IPS-NIHi7 (cell line): Measurements from ENCODE around the gene KCNA3.

Experiments used
- DNase-seq: peaks from one replicate; pipeline ENCODE4 v3.0.0; 2012; ENCODE audit warnings: mixed read lengths; ENCODE audit errors: extremely low spot score

Gene KCNA3

DNA sequence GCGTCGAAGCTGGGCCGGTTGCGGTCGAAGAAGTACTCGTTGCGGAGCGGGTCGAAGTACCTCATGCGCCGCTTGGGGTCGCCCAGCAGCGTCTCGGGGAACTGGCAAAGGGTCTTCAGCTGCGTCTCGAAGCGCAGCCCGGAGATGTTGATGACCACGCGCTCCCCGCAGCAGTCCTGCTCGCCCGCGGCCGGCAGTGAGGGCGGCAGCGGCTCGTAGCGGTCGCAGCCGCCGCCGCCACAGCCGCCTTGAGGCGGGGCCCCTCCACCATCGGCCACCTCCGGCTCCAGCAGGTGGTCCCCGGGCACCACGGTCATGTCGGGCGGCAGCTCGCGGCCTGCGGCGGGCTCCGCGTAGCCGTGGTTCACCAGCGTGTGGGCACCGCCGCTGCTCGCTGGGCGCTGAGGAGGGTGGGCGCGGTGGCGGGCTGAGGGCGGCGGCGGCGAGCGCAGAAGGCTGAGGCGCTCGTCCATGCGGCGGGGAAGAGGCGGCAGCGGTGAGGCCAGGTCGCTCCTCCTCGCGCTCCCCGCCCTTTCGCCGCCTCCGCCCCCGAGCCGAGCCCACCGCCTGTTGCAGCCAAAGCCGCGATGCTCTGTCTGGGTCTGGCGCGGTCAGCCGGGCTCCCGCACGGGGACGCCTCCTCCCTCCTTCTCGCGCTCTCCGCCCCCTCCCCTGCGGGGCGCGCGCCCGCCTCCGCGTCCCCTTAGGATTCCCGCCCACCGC, at the start of gene KCNA3:
Gene KCNA3 (minus strand): TSS at position 604 of the 723 bp plus-strand sequence. CDS start 131 bp downstream, at position 473.
- DNase-seq, result peak; percentile 85

DNA sequence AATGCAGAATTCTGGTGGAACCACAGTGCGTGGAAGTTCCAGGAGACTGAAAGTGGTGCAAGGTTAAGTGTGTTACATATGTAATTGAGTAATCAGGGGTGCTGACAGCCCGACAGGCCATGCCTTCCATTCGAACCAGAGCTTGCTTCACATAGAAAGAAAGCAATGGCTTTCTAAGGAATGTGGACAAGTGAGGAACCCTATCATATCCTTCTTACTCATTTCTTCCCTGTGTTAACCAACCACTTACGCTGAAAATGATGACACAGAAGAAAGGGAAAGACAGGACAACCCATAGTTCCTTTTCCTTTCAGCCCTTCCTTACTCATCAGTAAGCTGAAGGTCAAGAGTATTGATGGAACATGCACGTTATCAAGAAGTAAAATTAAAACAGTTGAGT, 48.1 kb upstream of the KCNA3 start:
- no peak for DNase-seq

DNA sequence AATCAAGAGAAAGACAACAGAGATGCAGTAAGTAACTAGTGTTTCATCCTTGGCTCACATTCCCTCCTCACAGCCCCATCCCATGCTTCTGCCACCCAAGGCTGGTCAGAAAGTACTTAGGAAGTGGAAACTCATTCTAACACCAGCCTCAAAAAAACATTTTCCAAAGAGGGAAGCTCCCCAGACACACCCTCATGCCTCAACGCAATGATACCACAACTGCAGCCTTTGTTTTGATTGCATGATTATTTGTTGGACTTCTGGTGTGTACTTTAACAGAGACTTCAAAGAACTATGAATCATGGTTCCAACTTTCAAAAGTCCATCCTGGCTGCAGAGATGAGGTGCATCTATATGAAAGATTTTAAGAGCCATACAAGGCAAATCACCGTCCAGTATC, 45.2 kb upstream of the KCNA3 start:
- DNase-seq, result no peak

DNA sequence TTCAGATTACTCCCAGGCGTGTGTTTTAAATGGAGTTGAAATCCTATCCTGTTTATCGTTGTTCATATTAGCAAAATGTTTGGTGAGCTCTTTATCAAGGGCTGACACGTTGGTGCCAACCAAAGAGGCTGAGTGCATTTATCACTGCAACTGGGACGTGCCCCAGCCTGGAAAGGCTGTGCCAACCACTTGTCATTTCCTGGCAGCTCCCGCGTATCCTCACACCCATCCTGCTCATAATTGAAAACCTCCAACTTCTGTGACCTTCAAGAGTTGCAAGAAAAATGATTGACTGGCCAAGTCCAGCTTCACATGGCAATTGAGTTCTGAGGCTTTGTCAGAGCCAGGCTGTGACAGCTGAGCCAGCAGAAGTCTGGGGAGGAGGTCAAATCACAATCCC, 43.7 kb upstream of the KCNA3 start:
- no peak for DNase-seq

DNA sequence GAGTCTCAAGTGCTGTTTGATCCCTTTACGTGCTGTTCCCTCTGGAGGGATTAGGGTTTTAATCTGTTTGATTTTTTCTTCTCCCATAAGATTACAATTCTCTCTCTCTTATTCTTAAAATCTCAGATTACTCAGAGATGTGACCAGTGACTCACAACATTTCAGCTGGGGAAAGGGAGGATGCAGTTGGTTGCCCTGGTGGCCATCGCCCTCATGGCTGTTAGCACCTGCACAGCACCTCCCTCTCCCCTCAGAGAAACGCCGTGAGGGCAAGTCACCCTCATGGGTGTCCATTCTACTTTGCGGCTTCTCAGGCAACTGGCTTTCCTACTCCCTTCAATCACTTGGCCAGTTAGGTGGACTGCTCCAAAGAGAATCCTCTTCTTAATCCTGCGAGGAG, 42.4 kb upstream of the KCNA3 start:
- no peak for DNase-seq

DNA sequence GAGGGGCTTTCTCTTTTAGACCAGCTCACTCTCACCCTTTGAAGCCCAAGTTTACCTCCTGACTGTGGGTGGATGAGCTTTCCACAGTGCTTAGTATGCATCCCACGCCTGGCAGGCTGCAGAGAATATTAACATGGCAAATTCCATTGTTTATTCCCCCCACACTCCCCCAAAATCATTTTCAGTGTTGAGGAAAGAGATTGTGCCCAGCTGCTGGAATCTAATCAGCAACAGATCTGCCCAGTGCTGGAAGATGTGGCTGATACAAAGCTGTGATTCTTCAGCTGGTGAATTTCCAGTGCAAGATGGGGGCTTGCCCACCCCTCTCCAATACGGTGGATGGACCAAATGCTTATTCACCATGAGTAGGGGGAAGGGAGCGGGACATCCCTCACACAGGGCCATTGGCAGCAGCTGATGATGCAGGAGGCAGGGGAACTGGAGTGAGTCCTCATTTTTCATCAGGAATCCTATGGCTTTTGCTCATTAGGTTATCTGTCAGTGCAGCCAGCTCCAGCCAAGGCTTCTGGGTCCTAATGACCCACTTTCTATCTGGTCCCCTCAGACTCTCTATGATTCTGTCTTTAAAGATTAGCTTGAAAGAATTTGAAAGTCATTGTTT, 39.7 kb upstream of the KCNA3 start:
- no peak for DNase-seq

DNA sequence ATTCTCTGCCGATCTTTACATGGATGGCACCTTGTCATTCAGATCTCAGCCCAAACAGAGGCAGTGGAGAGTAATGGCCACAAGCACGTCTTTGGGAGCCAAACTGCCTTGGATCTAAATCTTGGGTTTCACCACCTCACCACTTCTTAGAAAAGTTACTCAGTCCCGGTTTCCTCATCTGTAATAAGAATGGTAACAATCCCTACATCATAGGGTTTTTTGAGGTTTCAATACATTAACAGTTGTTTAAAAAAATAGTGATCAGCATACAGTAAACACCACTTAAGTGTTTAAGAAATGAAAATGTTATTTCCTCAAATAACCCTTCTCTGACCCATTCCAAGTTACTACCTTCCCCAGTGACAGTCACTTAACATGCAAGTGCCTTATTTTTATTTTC, 38.5 kb upstream of the KCNA3 start:
- peak; percentile 21 for DNase-seq

DNA sequence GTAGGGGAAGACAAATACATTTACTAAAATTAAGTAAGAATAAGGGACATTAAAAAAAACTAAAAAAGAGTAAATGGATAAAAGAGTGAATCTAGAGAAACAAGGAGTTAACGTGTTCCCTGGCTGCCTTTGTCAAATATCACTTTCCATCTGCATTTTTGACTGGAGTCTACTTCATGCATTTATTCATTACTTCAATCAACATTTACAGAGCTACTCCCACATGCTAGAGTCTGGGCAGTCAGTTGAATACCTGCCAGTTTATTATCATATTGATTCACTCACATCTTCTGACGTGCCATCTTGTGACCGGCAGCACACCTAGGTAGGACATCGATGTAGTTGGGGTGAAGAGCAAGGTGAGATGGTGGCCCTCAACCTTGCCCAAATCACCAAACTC, 35.6 kb upstream of the KCNA3 start:
- DNase-seq, result no peak

DNA sequence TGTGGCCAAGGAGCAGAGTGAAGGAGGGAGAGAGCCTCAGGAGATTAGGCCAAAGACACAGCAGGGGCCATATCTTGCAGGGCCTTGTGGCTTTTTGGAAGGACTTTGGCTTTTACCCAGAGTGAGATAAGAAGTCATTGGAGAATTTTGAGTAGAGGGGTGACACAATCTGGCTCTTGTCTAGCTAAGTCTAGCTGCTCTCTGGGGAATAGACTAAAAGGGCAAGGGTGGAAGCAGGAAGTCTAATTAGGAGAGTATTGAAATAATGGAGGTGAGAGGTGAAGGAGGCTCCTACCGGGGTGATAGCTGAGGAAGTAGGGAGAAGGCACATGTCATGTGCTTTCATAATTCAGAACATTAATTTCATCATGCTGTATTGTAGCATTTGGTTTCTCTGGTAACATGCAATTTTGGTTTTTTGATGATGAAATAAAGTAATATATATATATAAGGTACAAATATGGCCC, 34.3 kb upstream of the KCNA3 start:
- no peak for DNase-seq

DNA sequence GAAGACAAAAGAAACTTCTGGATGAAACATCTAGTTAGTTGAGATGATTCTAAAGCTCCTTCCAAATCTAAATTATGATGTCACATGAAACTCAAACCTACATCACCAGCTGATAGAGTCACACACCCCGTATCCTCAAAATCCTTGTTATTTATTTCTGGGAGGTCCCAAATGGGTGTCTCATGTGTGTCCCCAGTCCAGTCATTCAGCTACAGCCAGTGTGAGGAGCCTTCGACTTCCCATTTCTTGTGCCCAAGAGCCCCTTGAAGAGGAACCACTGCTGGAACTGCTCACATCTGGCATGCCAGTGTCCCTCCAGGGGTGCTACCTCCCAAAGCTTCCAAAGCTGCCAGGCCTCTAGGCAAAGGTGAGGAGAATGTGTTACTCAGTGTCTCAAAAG, 32.5 kb upstream of the KCNA3 start:
- DNase-seq, result no peak

DNA sequence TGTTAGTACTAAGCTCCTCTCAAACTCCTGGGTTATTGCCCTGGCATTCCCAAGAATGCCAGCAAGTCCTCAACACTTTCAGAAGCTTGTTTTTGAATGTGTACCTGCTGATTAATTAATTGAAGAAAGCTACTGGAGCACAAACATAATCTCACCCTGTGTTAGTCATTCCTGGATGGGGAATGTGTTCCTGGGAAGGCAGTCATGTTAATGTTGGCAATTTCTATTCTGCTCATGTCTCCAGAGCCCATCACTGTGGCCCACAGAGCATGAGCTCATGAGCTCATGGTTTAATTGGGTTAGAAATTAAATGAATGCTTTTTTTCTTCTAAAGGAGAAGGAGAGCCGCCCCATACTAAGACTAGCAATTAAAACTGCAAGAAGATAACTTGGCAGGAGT, 31.9 kb upstream of the KCNA3 start:
- no peak for DNase-seq

DNA sequence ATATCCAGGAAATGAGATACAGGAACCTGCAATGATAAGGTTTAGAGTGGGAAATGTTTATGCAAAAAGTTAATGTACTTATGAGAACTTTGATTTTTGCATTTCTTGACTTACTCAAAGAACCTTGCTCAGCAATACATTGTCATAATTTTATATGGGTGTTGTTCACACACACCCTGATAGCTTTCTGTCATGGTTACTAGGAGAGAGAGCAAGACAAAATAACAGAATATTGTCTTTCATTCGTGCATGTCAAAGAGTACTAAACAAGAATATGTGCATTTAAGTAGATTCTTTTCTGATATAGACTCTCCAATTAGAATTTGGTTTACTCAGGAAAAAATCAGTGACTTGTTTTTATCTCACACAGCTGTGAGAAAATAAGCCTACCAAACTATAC, 27.5 kb upstream of the KCNA3 start:
- DNase-seq, result no peak

DNA sequence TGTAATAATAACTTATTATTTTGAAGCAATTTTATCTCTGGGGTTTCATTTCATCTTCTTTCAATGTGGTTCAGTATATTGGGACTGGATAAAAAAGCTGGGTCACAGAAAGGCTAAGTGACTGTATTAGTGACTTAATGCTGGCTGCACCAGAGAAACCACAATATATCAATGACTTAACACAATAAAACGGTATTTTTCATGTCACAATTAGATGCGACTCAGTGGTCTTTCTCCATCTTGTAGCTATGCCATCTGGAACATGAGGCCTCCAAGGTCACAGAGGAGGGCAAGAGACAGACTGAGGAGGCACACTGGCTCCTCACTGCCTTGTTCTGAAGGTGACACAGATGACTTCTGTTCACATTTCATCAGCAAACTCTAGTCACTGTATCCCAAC, 26.0 kb upstream of the KCNA3 start:
- no peak for DNase-seq

DNA sequence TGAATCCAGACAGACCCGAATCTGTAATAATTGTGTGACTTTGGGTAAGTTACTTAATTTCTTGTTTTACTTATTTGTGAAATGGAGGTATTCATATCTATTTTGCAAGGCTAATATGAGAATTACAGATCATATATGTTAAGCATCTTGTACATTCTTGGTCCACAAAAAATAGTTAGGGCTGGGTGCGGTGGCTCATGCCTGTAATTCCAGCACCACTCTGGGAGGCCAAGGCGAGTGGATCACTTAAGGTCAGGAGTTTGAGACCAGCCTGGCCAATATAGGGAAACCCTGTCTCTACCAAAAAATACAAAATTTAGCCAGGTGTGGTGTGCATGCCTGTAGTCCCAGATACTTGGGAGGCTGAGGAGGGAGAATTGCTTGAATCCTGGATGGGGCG, 22.9 kb upstream of the KCNA3 start:
- DNase-seq, result no peak

DNA sequence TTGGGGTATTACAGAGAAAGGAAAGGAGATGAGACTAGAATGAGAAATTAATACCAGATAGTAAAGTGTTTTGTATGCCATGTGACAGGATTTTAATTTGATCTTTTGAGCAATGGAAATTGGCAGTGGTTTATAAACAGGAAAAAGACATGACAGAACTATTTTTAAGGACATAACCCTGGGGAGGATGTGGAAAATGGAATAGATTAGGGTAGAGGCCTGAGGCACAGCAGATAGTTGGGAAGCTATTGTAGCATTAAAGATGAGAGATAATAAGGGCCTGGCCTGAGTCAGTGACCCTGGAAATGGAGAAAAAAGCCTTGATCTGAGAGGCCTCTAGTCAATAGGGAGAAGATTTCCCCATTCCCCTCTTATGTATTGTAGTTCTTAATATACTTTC, 22.1 kb upstream of the KCNA3 start:
- DNase-seq, result no peak

DNA sequence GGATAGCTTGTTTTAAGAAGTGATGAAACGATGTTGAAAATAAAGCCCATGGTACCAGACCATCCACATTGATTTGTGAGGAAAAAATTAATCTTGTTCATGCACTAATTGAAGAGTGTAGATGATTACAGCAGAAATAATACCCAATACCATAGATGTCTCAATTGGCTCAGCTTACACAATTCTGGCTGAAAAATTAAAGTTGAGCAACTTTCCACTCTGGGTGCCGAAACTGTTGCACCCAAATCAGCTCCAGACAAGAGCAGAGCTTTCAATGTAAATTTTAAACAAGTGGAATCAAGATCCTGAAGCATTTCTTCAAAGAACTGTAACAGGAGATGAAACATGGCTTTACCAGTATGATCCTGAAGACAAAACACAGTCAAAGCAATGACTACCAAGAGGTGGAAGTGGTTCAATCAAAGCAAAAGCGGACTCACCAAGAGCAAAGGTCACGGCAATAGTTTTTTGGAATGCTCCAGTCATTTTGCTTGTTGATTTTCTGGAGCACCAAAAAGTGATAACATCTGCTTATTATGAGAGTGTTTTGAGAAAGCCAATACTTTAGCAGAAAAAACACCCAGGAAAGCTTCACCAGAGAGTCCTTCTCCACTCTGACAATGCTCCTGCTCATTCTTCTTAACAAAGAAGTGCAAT, 16.1 kb upstream of the KCNA3 start:
- no peak for DNase-seq

DNA sequence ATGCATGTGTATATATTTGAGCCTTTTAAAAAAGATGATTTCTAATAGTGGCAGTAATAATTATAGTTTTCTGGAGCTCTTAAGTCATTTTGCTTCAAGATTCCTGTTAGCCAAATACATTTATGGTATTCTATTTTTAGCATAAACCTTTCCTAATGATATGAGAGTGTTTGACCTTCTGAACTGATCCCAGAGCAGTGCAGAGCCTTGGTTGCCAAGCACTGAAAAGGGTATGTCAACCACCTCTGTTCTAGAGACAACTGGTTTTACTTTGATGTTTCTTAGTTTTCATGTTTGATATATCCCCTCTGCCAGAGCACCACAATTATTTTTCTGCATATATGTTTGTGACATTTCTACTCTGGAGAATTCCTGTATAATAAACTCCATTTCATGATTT, 15.1 kb upstream of the KCNA3 start:
- DNase-seq, result no peak

DNA sequence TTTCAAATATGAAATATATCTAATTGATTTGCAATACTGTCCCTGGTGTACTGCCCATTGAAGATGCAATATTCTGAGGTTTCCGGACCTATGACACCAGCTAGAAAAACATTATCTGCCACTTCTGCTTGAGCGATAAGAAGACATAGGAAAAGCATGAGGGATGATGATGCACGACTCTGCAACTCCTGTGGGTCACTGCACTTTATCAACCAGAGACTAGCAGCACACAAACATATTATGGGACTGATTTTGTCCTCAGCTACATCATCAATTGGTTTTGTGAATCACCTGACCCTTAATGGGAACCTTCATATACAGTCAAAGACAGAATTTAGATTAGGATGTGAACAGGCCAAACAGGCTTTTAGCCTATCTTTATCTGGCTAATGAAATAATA, 13.8 kb upstream of the KCNA3 start:
- no peak for DNase-seq

DNA sequence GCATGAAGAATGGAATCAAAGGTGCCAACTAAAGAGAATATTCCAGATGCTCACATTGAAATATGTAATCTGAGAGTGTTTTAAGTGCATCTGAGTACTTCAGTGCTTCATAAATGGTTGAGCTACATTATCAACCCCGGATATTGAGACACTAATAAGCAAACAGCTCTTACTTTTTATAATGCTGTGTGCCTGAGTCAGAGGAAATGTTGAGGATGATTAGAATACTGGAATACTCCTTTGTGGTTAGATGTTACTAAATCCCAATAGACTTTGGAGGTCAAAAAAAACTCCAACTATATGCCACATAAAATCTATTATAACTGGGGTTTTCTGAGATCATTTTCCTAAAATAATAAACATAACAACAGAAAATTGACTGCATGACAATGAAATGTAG, 12.5 kb upstream of the KCNA3 start:
- no peak for DNase-seq

DNA sequence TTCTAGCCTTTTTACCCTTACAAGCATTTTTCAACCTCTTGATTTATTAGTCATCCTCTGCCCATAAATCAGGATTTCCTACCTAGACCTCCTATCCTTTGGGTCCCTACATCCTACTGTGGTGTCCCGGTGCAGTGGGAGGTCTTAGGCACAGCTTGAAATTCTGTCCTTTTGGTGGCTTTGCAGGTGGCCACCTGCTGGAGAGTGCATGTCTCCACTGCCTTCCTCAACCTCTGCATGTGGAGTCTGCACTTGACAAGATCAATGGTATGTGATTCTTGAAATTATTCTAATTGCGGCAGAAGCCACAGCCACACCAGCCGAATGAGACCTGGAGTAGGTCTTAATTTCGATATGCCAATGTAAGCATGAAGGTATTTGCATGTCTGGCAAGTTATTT, 11.4 kb upstream of the KCNA3 start:
- no peak for DNase-seq

DNA sequence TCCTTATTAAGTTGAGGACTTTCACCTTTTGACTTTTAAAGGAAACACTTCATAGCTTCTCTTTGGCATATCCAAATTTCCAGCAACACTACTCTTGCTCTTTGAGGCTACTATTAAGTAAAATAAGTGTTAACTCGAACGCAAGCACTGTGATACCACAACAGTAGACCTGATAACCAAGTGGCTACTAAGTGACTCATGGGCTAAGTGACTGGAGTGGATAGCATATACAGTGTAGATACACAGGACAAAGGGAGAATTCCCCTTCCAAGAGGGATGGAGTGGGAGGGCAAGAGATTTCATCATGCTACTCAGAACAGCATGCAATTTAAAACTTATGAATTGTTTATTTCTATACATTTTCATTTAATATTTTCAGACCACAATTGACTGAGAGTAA, 9.8 kb upstream of the KCNA3 start:
- DNase-seq, result no peak

DNA sequence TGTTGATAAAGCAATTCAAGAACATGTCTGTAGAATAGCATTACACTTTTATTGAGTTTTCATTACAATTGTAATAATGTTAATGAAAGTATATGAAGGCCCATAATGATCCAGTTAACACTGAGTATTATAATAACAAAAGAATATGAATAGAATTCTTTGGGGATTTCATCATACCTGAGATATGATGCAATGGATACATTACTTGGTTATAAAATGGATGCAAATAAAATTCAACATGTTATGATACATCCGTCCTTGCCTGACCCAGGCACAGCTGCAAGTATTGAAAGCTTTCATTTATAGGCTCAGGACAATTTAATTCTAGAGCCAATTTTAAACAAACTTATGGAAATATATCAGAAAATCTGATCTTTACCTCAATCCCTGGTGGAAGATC, 8.2 kb upstream of the KCNA3 start:
- no peak for DNase-seq

DNA sequence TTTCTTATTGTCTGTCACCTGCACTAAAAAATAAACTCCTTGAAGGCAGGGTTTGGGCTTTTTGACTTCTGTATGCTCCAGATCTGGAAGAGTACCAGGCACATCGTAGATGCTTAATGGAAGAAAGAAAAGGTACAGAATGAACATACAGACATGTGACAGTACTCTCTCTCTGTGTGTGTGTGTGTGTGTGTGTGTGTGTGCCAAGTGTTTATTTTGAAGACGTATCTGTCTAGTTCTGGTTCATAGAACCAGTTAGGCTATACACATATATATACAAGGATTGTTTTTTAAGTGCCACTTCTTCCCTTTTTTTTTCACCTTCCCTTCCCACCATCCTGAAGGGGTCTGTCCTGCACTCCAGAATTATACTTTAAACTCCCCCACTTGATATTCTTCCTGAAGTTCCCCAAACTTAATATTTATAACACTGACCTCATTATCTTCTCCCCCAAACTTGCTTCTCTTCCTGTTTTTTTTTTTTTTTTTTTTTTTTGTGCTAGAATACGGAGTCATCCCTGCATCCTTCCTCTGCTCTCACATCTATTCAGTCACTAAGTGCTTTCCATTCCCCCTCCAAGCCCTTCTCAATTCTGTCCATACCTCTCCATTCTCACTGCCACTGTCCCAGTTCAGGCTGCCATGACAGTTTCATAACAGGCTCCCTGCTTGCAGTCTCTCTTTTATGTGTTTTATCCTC, 5.4 kb upstream of the KCNA3 start:
- DNase-seq, result no peak
